NCI-H146 (cell line): ENCODE data around the gene LPP.

Experiments used
- DNase-seq: peaks from one replicate; lab custom pipeline; 2025; lab: John Stamatoyannopoulos, UW

LPP gene

DNA sequence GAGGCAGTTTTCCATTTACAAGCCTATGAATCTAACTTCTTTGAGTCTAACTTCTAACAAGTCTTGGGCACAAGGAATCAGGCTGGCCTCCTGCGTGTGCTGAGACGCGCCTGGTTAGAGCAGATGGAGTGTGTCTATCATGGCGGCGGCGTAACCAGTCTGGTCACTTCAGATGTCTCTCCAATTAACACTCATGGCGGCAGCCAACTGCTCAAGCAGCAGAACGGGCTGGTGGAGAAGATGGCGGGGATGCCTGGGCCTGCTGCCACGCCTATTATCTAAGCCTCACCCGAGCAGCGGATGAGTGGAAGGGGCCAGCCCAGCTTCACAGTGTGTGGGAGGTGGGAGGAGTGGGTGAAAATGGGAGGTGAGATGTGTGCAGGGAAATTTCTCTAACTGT, 771.4 kb downstream of the LPP start:
- DNase-seq: no peak

- no peak for DNase-seq
These were observed 772.2 kb downstream of the LPP start for GRCh38 chr3:188926111-188926510.

DNA sequence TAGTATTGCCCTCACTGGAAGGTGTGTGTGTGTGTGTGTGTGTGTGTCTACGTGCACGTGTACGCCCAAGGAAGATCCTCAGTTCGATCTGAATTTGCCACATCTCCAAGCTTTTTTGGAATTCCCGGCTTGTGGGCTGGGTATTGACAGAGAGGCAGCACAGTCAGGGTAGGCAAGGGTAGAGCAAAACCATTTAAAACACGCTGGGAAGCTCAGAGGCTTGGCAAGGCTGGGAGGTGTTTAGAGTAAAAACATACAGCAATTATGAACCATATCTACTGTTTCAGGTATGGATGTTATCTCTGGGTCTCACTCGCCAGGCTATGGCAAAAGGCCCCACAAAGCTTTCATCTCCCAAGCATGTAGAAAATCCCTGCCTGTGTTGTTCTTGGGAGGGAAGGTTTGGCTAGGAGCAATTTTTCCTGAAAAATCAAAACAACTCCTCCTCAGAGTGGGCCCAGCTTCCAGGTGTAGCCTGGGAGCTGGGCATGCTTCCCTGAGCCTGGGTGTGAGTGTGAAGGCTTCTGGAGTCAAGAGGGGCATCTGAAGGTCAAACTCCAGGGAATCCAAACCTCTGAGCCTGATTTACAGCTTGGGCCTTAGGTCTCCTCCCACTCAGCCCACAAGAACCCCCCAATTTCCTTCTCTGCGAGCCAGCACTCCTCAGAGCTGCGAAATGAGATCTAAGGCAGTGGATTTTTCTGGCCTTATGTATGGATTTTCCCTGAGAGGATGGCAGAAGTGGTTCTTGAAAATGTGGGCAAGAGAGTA, 773.0 kb downstream of the LPP start:
- no peak for DNase-seq

GRCh38 chr3:188927971-188928370, 774.0 kb downstream of the LPP start:
- DNase-seq: no peak

- DNase-seq: no peak
These were observed 775.2 kb downstream of the LPP start for GRCh38 chr3:188929137-188929536.

- no peak for DNase-seq
These were observed 777.1 kb downstream of the LPP start for GRCh38 chr3:188931036-188931435.

GRCh38 chr3:188931531-188931930, 777.6 kb downstream of the LPP start:
- no peak for DNase-seq

GRCh38 chr3:188934989-188935388, 781.0 kb downstream of the LPP start:
- DNase-seq: no peak

DNA sequence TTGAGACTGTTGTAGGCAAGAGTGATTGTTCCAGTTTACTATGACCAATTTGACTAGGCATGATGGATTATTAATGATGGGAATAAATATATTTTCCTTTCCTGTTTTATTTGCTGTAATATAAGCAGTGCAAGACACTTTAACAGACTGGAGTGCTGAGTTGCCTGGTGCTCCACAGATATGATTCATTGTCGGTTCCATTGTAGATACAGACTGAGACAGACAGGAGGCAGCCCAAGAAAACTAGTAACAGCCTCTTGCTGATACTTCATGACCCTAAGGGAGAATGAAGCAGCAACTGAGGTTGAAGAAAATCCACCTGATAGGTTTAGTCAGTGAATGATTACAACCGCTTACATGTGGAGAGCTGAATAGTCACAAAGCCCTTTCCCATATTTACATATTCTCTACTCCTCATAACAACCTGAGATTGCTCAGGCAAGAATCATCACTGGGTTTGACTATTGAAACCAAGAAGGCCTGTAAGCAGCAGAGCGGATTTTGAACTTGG, 782.7 kb downstream of the LPP start:
- no peak for DNase-seq

GRCh38 chr3:188937389-188937788, 783.4 kb downstream of the LPP start:
- DNase-seq: no peak

- DNase-seq: no peak
These were observed 785.0 kb downstream of the LPP start for GRCh38 chr3:188938999-188939398.

GRCh38 chr3:188939814-188940572, 786.0 kb downstream of the LPP start:
- DNase-seq: no peak
